Retina (tissue), 1 donor: Measurements from ENCODE around the gene NR2C2.

ENCODE experiments used
- DNase-seq: peaks from one replicate; pipeline ENCODE4 v3.0.0-alpha.2; 2016

The NR2C2 gene

GRCh38 chr3:14921811-14922705, 25.3 kb upstream of the NR2C2 start:
- no peak for DNase-seq

- no peak for DNase-seq
Measured at GRCh38 chr3:14922863-14923262, 24.5 kb upstream of the NR2C2 start.

GRCh38 chr3:14923476-14923875, 23.9 kb upstream of the NR2C2 start:
- DNase-seq = no peak

DNA sequence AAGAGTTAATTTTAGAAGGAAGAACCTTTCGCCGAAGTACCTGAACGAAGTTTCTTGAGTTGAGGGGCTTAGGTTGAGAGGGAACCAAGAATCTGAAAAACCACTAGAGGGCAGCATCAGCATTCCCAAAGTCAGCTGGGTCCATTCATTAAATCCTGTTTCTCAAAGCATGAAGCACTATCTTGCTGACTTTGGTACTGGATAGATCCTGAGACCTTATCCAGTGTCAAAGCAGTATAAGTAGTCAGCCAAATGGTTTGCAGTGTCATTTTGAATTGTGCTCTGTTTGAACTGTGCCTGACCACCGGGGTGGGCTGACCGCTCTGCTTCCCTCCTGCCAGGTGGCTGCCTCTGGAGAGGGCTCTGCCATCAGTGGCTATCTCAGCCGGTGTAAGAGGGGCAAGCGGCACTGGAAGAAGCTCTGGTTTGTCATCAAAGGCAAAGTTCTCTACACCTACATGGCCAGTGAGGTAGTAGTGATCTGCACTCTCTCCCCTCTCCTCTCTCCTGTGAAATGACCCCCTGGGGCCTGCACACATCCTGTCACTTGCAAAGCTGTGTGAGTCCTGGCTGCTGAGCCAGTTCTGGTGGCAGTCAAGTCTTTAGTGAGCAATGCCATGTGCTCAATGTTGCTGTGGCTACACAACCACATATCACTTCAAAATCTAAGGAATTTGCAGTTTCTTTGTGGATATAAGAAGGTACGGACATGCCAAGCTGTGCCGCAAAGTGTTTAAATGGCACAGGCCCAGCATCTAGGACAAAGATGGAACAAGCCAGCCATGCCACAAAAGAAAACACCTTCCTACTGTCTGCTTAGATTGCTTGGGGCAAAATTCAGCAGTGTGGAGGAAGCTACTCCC, 21.4 kb upstream of the NR2C2 start:
- peak; percentile 78 for DNase-seq

GRCh38 chr3:14926592-14926991, 20.8 kb upstream of the NR2C2 start:
- no peak for DNase-seq

DNA sequence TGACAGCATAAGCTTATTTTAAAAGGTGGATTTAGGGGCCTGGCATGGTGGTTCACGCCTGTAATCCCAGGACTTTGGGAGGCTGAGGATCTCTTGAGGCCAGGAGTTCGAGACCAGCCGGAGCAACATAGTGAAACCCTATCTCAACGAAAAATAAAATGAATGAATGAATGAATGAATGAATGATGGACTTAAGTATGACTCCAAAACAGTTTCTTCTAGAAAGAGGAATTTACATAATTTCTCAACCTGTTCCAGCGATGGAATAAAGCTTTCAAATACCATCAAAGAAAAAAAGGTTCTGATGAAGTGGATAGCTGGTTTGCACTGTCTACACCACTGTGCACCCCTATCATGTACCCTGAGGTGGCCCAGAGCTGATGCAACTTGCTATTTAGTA, 20.1 kb upstream of the NR2C2 start:
- DNase-seq = no peak

DNA sequence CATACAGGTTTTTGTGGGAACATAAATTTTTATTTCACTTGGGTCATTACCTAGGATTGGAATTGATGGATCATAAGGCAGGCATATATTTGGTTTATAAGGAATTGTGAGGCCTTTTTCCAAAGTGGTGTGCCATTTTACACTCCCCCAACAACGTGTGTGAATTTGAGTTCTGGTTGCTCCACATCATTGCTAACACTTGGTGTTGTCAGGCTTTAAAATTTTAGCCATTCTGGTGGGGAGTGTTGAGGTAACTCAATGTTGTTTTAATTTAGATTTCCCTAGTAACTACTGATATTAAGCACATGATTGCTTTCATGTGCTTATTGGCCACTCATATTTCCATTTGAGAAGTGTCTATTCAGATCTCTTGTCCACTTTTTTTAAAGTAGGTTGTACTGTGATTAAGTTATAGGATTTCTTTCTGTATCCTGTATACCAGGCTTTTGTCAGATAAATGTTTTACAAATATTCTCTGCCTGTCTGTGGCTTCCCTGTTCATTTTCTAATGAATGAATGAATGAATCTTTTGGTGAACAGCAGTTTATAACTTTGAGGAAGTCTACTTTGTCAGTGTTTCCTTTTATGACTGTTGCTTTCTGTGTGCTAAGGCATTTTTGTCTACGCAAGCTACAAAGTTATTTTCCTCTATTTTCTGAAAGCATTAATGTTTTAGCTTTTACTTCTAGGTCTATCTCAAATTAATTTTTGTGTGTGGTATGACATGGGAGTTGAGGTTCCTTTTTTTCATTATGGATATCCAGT, 17.9 kb upstream of the NR2C2 start:
- no peak for DNase-seq

GRCh38 chr3:14933820-14934425, 13.5 kb upstream of the NR2C2 start:
- DNase-seq = no peak

- no peak for DNase-seq
Measured at GRCh38 chr3:14935592-14936345, 11.6 kb upstream of the NR2C2 start.

GRCh38 chr3:14938954-14939353, 8.4 kb upstream of the NR2C2 start:
- no peak for DNase-seq

DNA sequence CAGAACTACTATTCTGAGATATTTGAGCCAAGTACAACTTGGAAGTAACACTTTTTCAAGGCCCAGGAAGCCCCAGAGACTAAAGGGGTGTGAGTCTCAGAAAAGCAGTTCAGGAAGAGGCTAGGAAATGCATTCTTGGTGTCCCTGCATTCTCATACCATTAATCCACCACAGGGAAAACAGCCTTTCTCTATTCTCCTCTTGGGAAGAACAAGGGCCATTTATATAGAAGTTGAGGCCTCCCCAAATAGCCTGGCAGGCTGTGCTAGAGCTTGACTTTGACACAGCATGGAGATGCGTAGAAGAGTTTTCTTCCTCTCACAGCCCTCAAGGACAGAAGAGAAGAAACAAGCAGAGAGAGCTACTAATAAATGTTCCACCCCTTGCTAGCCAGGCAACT, 5.5 kb upstream of the NR2C2 start:
- no peak for DNase-seq

GRCh38 chr3:14943042-14943441, 4.3 kb upstream of the NR2C2 start:
- no peak for DNase-seq

DNA sequence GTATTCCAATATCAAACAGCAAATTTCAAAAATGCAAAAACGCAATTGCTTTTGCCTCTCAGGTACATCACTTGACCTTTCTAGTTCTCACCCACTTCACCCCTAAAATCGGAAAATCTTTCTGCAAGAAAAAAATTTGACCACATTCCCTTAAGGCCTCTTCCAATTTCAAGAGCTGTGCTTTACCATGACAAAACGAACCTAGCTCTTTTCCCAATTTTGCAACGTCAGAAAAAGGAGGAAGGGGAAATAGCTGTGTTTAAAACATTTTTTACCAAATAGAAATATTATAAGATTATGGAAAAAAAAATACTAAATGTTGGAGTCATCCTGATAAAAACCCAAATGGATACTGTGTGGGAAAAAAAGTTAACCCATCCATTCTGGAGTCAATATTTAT, 1.1 kb upstream of the NR2C2 start:
- no peak for DNase-seq

- no peak for DNase-seq
Measured at GRCh38 chr3:14946739-14947099, 664 bp upstream of the NR2C2 start.

GRCh38 chr3:14947886-14948608, 664 bp downstream of the NR2C2 start:
- peak; percentile 99 for DNase-seq

- DNase-seq = peak; percentile 89
Measured at GRCh38 chr3:14948609-14949038, 1.2 kb downstream of the NR2C2 start.

DNA sequence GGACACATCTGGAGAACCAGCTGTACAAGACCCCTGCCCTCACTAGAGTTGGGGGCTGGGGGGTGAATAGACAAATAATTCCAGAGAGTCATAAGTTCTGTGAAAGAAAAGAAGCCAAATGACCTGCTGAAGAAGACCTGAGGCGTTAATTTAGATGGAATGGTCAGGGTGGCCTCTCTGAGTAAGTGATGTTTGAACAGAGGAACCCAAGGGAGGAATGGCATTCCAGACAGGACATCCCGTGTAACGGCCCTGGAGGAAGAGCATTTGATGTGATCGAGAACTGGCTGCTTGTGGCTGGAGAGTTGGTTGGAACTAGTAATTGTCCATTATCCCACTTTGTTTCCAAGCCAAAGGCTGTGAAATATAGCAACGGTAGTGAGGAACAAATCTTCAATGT, 1.7 kb downstream of the NR2C2 start:
- DNase-seq = no peak

GRCh38 chr3:14950274-14950673, 2.9 kb downstream of the NR2C2 start:
- DNase-seq = no peak

GRCh38 chr3:14957153-14957552, 9.8 kb downstream of the NR2C2 start:
- DNase-seq = no peak

GRCh38 chr3:14957925-14958324, 10.5 kb downstream of the NR2C2 start:
- no peak for DNase-seq

DNA sequence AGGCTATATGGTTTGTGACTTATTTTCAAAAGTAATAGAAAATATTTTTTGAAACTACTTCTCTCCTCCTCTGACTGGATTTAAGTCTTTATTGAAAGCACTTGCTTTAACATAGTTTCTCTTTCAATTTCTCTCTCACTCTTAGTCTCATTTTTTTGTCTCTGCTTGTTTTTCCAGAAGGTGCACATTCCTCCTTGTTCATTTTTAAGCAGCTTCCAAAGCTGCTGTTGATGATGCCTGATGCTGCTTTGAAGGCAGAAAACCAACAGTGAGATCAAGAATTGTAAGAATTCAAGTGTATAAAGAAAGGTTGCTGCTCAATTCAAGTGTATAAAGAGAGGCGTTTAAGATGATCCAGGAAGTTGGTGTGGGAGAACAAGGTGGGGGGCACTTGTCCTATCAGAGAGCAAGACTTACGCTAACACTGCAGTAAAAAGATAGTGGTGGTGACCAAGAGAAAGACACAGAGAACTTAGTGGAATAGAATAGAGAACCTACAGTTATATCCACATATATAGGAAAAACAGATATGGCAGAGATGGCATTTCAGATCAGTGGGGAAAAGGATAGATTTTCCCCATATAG, 12.1 kb downstream of the NR2C2 start:
- no peak for DNase-seq
